Mesendoderm (in vitro differentiated cells): ENCODE measurements around the gene CYB561A3.

Source experiments
- DNase-seq: peaks from one replicate; pipeline ENCODE4 v3.0.0; 2013
- H2AK5ac ChIP-seq: 2 replicates; pipeline ENCODE4 v1.6.1; 2013; ENCODE audit warnings: low read length, inconsistent platforms
- H2BK120ac ChIP-seq: 2 replicates; pipeline ENCODE4 v1.6.1; 2013; ENCODE audit warnings: low read depth, mild to moderate bottlenecking, low read length, moderate library complexity, mixed read lengths
- H2BK15ac ChIP-seq: replicated peaks from 2 replicates; pipeline ENCODE4 v1.6.1; 2013; ENCODE audit warnings: low read depth, mild to moderate bottlenecking, moderate library complexity
- H2BK5ac ChIP-seq: 2 replicates; pipeline ENCODE4 v1.6.1; 2013; ENCODE audit warnings: low read length, inconsistent platforms
- H3K18ac ChIP-seq: 2 replicates; pipeline ENCODE4 v1.6.1; 2013; ENCODE audit warnings: mild to moderate bottlenecking, low read length, mixed read lengths
- H3K23ac ChIP-seq: one replicate; pipeline ENCODE4 v1.6.1; 2013; ENCODE audit warnings: low read length
- H3K27ac ChIP-seq: 2 replicates; pipeline ENCODE4 v1.5.1; 2013; ENCODE audit warnings: low read depth, mild to moderate bottlenecking, inconsistent platforms, low read length, moderate library complexity
- H3K27me3 ChIP-seq: 2 replicates; pipeline ENCODE4 v1.6.1; 2013; ENCODE audit warnings: low read length, control low read depth, mild to moderate bottlenecking, inconsistent platforms; ENCODE audit not compliant: insufficient read depth, poor library complexity
- H3K36me3 ChIP-seq: 2 replicates; pipeline ENCODE4 v1.6.1; 2013; ENCODE audit warnings: low read length, inconsistent platforms; ENCODE audit not compliant: control insufficient read depth, insufficient read depth
- H3K4ac ChIP-seq: one replicate; pipeline ENCODE4 v1.6.1; 2013; ENCODE audit warnings: low read depth, mild to moderate bottlenecking, low read length, moderate library complexity
- H3K4me1 ChIP-seq: 2 replicates; pipeline ENCODE4 v1.6.1; 2013; ENCODE audit warnings: low read depth, low read length, inconsistent platforms; ENCODE audit not compliant: control insufficient read depth
- H3K4me2 ChIP-seq: 2 replicates; pipeline ENCODE4 v1.6.1; 2013; ENCODE audit warnings: low read length
- H3K4me3 ChIP-seq: 2 replicates; pipeline ENCODE4 v1.5.1; 2013; ENCODE audit warnings: mild to moderate bottlenecking, low read length
- H3K56ac ChIP-seq: one replicate; pipeline ENCODE4 v1.6.1; 2013; ENCODE audit warnings: low read length
- H3K79me1 ChIP-seq: 2 replicates; pipeline ENCODE4 v1.6.1; 2013; ENCODE audit warnings: low read length, inconsistent platforms
- H3K79me2 ChIP-seq: 2 replicates; pipeline ENCODE4 v1.6.1; 2013; ENCODE audit warnings: mild to moderate bottlenecking, low read length; ENCODE audit not compliant: control insufficient read depth, insufficient read depth
- H3K9ac ChIP-seq: 2 replicates; pipeline ENCODE4 v1.6.1; 2013; ENCODE audit warnings: low read length, inconsistent platforms
- H4K5ac ChIP-seq: one replicate; pipeline ENCODE4 v1.6.1; 2013; ENCODE audit warnings: low read length
- H4K8ac ChIP-seq: one replicate; pipeline ENCODE4 v1.6.1; 2013; ENCODE audit warnings: low read depth, mild to moderate bottlenecking, control low read depth, low read length, moderate library complexity
- WGBS: extraction: QIAGEN DNeasy Blood & Tissue Kit; methylation state at CpG from one replicate; pipeline ENCODE4 v1.1.7; 2013; ENCODE audit warnings: low lambda C conversion rate, missing lambda C conversion rate; ENCODE audit not compliant: insufficient coverage; ENCODE audit errors: extremely low coverage; 5-methylcytosine and 5-hydroxymethylcytosine counted together

The CYB561A3 gene

DNA sequence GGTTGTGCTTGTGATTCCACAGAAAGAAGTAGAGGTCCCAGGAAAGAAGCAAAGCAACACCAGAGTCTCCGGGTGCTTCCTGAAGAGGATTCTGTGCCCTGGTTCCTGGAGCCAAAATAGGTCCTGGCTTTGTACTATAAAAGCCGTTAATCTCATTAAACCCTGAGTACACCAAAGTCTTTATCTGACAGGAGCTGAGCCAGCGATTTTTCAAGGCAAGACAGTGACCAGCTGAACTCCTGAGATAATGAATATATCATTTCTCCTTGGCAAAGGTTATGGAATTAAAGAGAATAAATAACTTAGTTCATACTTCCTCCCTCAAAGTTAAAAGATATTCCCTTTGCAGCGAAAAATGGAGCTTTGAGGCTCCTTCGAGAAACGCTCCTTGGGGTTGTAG is 5.7 kb upstream of the CYB561A3 start:
- WGBS, result no CpG with 5 or more reads among the region's 6 CpGs
- Histone ChIP-seq H4K5ac (no peak overlapping the region), H3K9ac (no peak overlapping the region), H3K79me2 (peaks cover 12% of the 10 kb centered on the region), H3K4me1 (no peaks in the 10 kb centered on the region), H3K27me3 (no peaks in the 10 kb centered on the region), H3K23ac (no peak overlapping the region), H3K56ac (no peak overlapping the region), H4K8ac (no peak overlapping the region), H2BK15ac (no peak overlapping the region), H2AK5ac (no peak overlapping the region), H3K79me1 (peaks cover 6% of the 10 kb centered on the region), H3K4me2 (no peak overlapping the region), H2BK120ac (no peak overlapping the region), H2BK5ac (no peak overlapping the region), H3K27ac (no peak overlapping the region), H3K4ac (no peak overlapping the region), H3K4me3 (no peak overlapping the region), H3K18ac (no peak overlapping the region), H3K36me3 (peaks cover 23% of the 10 kb centered on the region)
- no peak for DNase-seq

DNA sequence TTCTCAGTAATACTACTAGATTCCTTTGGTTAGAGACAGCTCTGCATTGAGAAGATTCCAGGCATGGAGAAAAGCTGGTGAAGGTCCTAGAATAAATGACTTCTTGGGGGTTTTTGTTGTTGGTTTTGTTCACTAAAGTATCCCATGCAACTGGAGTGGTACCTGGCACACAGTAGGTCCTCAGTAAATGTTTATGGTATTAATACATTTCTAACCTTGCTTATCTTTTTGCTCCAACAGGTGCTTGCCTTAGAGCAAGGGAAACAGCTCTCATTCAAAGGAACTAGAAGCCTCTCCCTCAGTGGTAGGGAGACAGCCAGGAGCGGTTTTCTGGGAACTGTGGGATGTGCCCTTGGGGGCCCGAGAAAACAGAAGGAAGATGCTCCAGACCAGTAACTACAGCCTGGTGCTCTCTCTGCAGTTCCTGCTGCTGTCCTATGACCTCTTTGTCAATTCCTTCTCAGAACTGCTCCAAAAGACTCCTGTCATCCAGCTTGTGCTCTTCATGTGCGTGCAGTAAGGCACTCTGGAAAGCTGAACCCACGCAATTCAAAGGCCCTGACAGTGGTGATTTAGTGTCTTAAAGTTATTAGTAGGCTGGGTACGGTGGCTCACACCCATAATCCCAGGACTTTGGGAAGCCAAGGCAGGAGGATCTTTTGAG is 2.5 kb upstream of the CYB561A3 start:
- no peak overlapping the region for H4K8ac ChIP-seq
- no CpG with 5 or more reads among the region's 5 CpGs for WGBS
- H2BK15ac ChIP-seq, result no peak overlapping the region
- peaks cover 11% of the 10 kb centered on the region for H3K79me1 ChIP-seq
- H2AK5ac ChIP-seq, result no peak overlapping the region
- H2BK5ac ChIP-seq, result no peak overlapping the region
- no peak overlapping the region for H3K9ac ChIP-seq
- no peak overlapping the region for H3K4me2 ChIP-seq
- H3K79me2 ChIP-seq, result peaks cover 18% of the 10 kb centered on the region
- no peak overlapping the region for H3K18ac ChIP-seq
- no peak overlapping the region for H3K23ac ChIP-seq
- no peak overlapping the region for H4K5ac ChIP-seq
- H3K4me1 ChIP-seq, result no peaks in the 10 kb centered on the region
- no peak overlapping the region for H2BK120ac ChIP-seq
- no peak for DNase-seq
- H3K27ac ChIP-seq, result no peak overlapping the region
- H3K27me3 ChIP-seq, result no peaks in the 10 kb centered on the region
- H3K4me3 ChIP-seq, result no peak overlapping the region
- peaks cover 19% of the 10 kb centered on the region for H3K36me3 ChIP-seq
- H3K4ac ChIP-seq, result no peak overlapping the region
- H3K56ac ChIP-seq, result no peak overlapping the region

DNA sequence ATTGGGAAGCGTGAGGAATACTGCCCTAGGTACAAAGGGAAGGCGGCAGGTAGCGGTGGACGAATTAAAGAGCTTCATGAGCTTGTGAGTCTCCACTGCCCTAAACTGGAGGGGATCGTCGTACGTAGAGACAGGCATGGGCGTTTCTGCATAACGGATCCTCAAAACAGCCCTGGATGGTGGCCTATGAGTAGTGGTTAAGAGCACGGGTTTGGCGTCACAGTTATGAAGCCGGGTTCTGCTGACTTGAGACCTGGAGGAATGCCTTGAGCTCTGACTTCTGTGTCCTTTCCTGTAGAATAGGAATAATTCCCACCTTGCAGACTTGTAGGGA is 827 bp upstream of the CYB561A3 start:
- Histone ChIP-seq H3K79me1 (peaks cover 11% of the 10 kb centered on the region), H2AK5ac (peak overlapping the region; percentile 6), H3K79me2 (peaks cover 18% of the 10 kb centered on the region), H3K18ac (peak overlapping the region; percentile 62), H3K4me1 (no peaks in the 10 kb centered on the region), H4K5ac (no peak overlapping the region), H3K23ac (no peak overlapping the region), H3K27ac (no peak overlapping the region), H3K36me3 (peaks cover 12% of the 10 kb centered on the region), H4K8ac (no peak overlapping the region), H3K4me3 (peak overlapping the region; percentile 79), H2BK5ac (peak overlapping the region; percentile 66), H3K27me3 (no peaks in the 10 kb centered on the region), H2BK120ac (no peak overlapping the region), H3K9ac (peak overlapping the region; percentile 92), H3K4ac (peak overlapping the region; percentile 49), H3K56ac (peak overlapping the region; percentile 95), H2BK15ac (no peak overlapping the region), H3K4me2 (peak overlapping the region; percentile 51)
- no peak for DNase-seq
- no CpG with 5 or more reads among the region's 12 CpGs for WGBS

DNA sequence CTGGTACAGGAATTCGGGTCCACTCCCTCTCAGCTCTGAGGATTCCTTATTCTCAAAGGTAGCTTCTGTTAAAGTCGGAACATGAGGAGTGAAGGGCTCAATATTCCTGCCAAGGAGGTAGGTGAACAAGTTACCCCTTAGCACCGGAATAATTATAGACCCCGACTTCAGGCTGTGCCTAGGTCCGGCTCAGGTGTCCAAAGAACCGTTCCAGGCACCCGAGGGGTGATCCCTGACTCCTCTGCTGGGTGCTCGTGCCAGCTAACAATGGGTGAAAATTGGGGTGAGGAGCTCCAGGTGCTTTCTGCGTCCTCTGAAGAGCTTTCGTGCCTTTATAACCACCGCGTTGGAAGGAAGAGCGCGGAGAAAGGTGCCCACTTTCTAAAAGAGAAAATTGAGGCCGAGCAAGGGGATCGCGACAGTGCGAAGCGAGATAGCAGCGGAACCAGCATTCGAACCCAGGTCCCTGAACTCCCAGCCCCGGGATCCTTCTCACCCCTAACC is 393 bp downstream of the CYB561A3 start:
- peak overlapping the region; percentile 95 for H3K4me3 ChIP-seq
- H3K9ac ChIP-seq, result peak overlapping the region; percentile 81
- no CpG with 5 or more reads among the region's 22 CpGs for WGBS
- H4K5ac ChIP-seq, result peak overlapping the region; percentile 40
- H3K27me3 ChIP-seq, result no peaks in the 10 kb centered on the region
- H3K23ac ChIP-seq, result no peak overlapping the region
- no peak overlapping the region for H2BK120ac ChIP-seq
- H3K56ac ChIP-seq, result peak overlapping the region; percentile 95
- peak overlapping the region; percentile 97 for H3K4me2 ChIP-seq
- no peaks in the 10 kb centered on the region for H3K4me1 ChIP-seq
- H2BK15ac ChIP-seq, result no peak overlapping the region
- H3K79me1 ChIP-seq, result peaks cover 11% of the 10 kb centered on the region
- H3K27ac ChIP-seq, result peak overlapping the region; percentile 97
- H3K4ac ChIP-seq, result no peak overlapping the region
- H3K36me3 ChIP-seq, result peaks cover 6% of the 10 kb centered on the region
- peak; percentile 8 for DNase-seq
- peak overlapping the region; percentile 51 for H2BK5ac ChIP-seq
- no peak overlapping the region for H4K8ac ChIP-seq
- H3K18ac ChIP-seq, result no peak overlapping the region
- H3K79me2 ChIP-seq, result peaks cover 18% of the 10 kb centered on the region
- peak overlapping the region; percentile 65 for H2AK5ac ChIP-seq

DNA sequence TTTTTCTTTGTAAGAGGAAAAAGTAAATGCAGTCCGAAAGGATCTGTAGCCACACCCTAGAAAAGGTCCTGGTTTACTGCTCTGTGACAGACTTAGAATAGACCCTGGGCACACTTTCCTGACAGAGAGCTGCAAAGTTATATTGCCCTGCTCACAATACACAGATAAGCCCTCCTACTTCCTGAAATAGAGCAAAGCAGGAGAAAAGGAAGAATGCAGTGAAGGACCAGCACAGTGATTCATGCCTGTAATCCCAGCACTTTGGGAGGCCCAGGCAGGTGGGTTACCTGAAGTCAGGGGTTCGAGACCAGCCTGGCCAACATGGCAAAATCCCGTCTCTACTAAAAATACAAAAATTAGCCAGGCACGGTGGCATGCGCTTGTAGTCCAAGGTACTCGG is 2.2 kb downstream of the CYB561A3 start:
- no peak overlapping the region for H2BK15ac ChIP-seq
- no peak overlapping the region for H3K23ac ChIP-seq
- H3K4me2 ChIP-seq, result no peak overlapping the region
- no peak overlapping the region for H3K27ac ChIP-seq
- no peaks in the 10 kb centered on the region for H3K27me3 ChIP-seq
- no CpG with 5 or more reads among the region's 6 CpGs for WGBS
- H3K79me1 ChIP-seq, result peaks cover 9% of the 10 kb centered on the region
- peaks cover 18% of the 10 kb centered on the region for H3K79me2 ChIP-seq
- H3K4ac ChIP-seq, result no peak overlapping the region
- H3K56ac ChIP-seq, result no peak overlapping the region
- no peak overlapping the region for H2BK5ac ChIP-seq
- no peak overlapping the region for H2BK120ac ChIP-seq
- no peaks in the 10 kb centered on the region for H3K4me1 ChIP-seq
- no peak overlapping the region for H4K8ac ChIP-seq
- H3K4me3 ChIP-seq, result no peak overlapping the region
- no peak for DNase-seq
- H4K5ac ChIP-seq, result no peak overlapping the region
- H3K9ac ChIP-seq, result no peak overlapping the region
- H3K36me3 ChIP-seq, result peaks cover 4% of the 10 kb centered on the region
- H3K18ac ChIP-seq, result no peak overlapping the region
- H2AK5ac ChIP-seq, result no peak overlapping the region

DNA sequence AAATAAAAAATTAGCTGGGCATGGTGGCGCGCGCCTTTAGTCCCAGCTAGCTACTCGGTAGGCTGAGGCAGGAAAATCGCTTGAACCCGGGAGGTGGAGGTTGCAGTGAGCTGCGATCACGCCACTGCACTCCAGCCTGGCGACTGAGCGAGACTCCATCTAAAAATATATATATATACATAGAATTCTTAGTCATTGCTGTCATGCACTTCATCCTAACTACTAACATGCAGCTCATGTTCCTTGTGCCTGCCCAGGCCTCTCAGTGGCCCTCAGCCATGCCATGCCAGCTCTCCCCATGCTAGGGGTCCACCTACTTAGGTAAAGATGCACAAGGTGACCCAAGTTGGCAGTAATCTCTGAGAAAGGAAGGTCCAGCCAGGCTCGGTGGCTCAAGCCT is 3.1 kb downstream of the CYB561A3 start:
- H3K4me2 ChIP-seq, result no peak overlapping the region
- H2AK5ac ChIP-seq, result no peak overlapping the region
- H3K79me2 ChIP-seq, result peaks cover 15% of the 10 kb centered on the region
- no peak overlapping the region for H4K5ac ChIP-seq
- H3K23ac ChIP-seq, result no peak overlapping the region
- H2BK120ac ChIP-seq, result no peak overlapping the region
- no peak overlapping the region for H2BK5ac ChIP-seq
- no CpG with 5 or more reads among the region's 11 CpGs for WGBS
- no peak overlapping the region for H2BK15ac ChIP-seq
- H3K9ac ChIP-seq, result no peak overlapping the region
- no peak overlapping the region for H3K4ac ChIP-seq
- H3K4me1 ChIP-seq, result no peaks in the 10 kb centered on the region
- H3K27ac ChIP-seq, result no peak overlapping the region
- no peak overlapping the region for H3K4me3 ChIP-seq
- H3K36me3 ChIP-seq, result no peaks in the 10 kb centered on the region
- H3K18ac ChIP-seq, result no peak overlapping the region
- no peak for DNase-seq
- no peak overlapping the region for H3K56ac ChIP-seq
- no peaks in the 10 kb centered on the region for H3K27me3 ChIP-seq
- H3K79me1 ChIP-seq, result peaks cover 5% of the 10 kb centered on the region
- no peak overlapping the region for H4K8ac ChIP-seq
